Breast epithelium (tissue), 4 donors: ENCODE data around the gene GOLGA7B. TPM values are rescaled to one million over a fixed set of nuclear protein-coding genes. Genes with fewer than 3 reads are reported as not detected.

ENCODE experiments used
- DNase-seq, 2 donors: peaks; one replicate each; pipeline ENCODE4 v3.0.0-alpha.2; 2019; ENCODE audit warnings: low spot score in 2 of 2
- H3K27ac ChIP-seq, 2 donors: fragments of 200-600 bp; sonication (generic) in 1 of 2; one replicate each; pipeline ENCODE4 v1.5.1; 2016 to 2019; ENCODE audit warnings: mild to moderate bottlenecking in 1 of 2
- H3K27me3 ChIP-seq, 2 donors: fragments of 200-600 bp; sonication (generic) in 1 of 2; one replicate each; pipeline versions ENCODE4 v1.5.1 to v1.6.0; 2017 to 2019; ENCODE audit warnings: control low read depth in 1 of 2, mild to moderate bottlenecking in 1 of 2
- H3K36me3 ChIP-seq: fragments of 200-600 bp; one replicate; pipeline ENCODE4 v1.5.1; 2019
- H3K4me1 ChIP-seq, 2 donors: fragments of 200-600 bp; sonication (generic); one replicate each; pipeline ENCODE4 v1.5.1; 2016 to 2019; ENCODE audit warnings: control low read depth in 1 of 2
- H3K4me3 ChIP-seq, 3 donors: fragments of 200-600 bp; sonication (generic); 1 replicate in 2 of 3; 2 replicates in 1 of 3; pipeline ENCODE4 v1.5.1; 2016 to 2019; ENCODE audit warnings: mild to moderate bottlenecking in 3 of 3, moderate library complexity in 2 of 3
- H3K9me3 ChIP-seq, 2 donors: fragments of 200-600 bp; sonication (generic) in 1 of 2; one replicate each; pipeline ENCODE4 v1.5.1; 2016 to 2019; ENCODE audit warnings: control low read depth in 1 of 2
- CTCF ChIP-seq, 3 donors: fragments of 450-650 bp; IDR thresholded peaks; one replicate each; pipeline ENCODE4 v1.5.1; 2016 to 2017; ENCODE audit warnings: antibody characterized with exemption in 3 of 3, mild to moderate bottlenecking in 3 of 3, moderate library complexity in 3 of 3
- POLR2A ChIP-seq: fragments of 450-650 bp; IDR thresholded peaks from one replicate; pipeline ENCODE4 v1.6.1; 2016; ENCODE audit warnings: antibody characterized with exemption, mild to moderate bottlenecking, moderate library complexity
- POLR2AphosphoS5 ChIP-seq, 3 donors: sonication (generic); formaldehyde crosslinking; IDR thresholded peaks; one replicate each; pipeline ENCODE4 v1.6.1; 2017; ENCODE audit warnings: antibody characterized with exemption in 3 of 3
- intact Hi-C: fragments of 100-400 bp; cut with DNase I; formaldehyde crosslinking; loops from one replicate; pipeline ENCODE4 v1.15.1; 2023; ENCODE audit warnings: low total_unique reads
- total RNA-seq, 3 donors: library from RNA; depleted of rRNA; stranded (reverse); fragments of >200 nt; gene quantifications; one replicate each; pipeline ENCODE4 v1.1.0, GENCODE V29; 2016

The GOLGA7B gene
- total RNA-seq, 3 donors from 2014 or later: 0.33 to 3.2 (median 0.59) TPM

GRCh38 chr10:97861097-97861750, 11.6 kb downstream of the GOLGA7B start:
- intact Hi-C loops: no loop called here
- no peaks in the 10 kb centered on the region for H3K27me3 ChIP-seq
- H3K4me1 ChIP-seq: no peaks in the 10 kb centered on the region
- H3K27ac ChIP-seq: no peak overlapping the region
- DNase-seq: no peak
- TF ChIP-seq POLR2A (no peak), POLR2AphosphoS5 (IDR thresholded peaks at IDR 0.05) (no peak), CTCF (IDR thresholded peaks at IDR 0.05) (no peak)
- H3K4me3 ChIP-seq: no peak overlapping the region
- H3K36me3 ChIP-seq: no peaks in the 10 kb centered on the region
- H3K9me3 ChIP-seq: no peaks in the 10 kb centered on the region

GRCh38 chr10:97861924-97862323, 12.3 kb downstream of the GOLGA7B start:
- Histone ChIP-seq H3K9me3 (no peaks in the 10 kb centered on the region), H3K27ac (no peak overlapping the region), H3K4me3 (no peak overlapping the region), H3K27me3 (no peaks in the 10 kb centered on the region), H3K36me3 (no peaks in the 10 kb centered on the region), H3K4me1 (no peaks in the 10 kb centered on the region)
- intact Hi-C loops: no loop called here
- TF ChIP-seq POLR2AphosphoS5 (IDR thresholded peaks at IDR 0.05) (no peak), POLR2A (no peak), CTCF (IDR thresholded peaks at IDR 0.05) (no peak)
- DNase-seq: no peak

GRCh38 chr10:97863808-97864207, 14.2 kb downstream of the GOLGA7B start:
- H3K9me3 ChIP-seq: no peaks in the 10 kb centered on the region
- H3K4me3 ChIP-seq: no peak overlapping the region
- DNase-seq: no peak
- no peak overlapping the region for H3K27ac ChIP-seq
- intact Hi-C loops: no loop called here
- H3K4me1 ChIP-seq: peaks cover 0 to 2% of the 10 kb centered on the region in 2 donors
- H3K27me3 ChIP-seq: no peaks in the 10 kb centered on the region
- TF ChIP-seq POLR2A (no peak), POLR2AphosphoS5 (IDR thresholded peaks at IDR 0.05) (no peak), CTCF (IDR thresholded peaks at IDR 0.05) (no peak)
- no peaks in the 10 kb centered on the region for H3K36me3 ChIP-seq

- peaks cover 3 to 10% of the 10 kb centered on the region in 2 donors for H3K4me1 ChIP-seq
- H3K4me3 ChIP-seq: no peak overlapping the region
- no peak for DNase-seq
- TF ChIP-seq POLR2A: no peak
- no peak for TF ChIP-seq CTCF (IDR thresholded peaks at IDR 0.05)
- TF ChIP-seq POLR2AphosphoS5 (IDR thresholded peaks at IDR 0.05): no peak
- intact Hi-C loops: no loop called here
- no peaks in the 10 kb centered on the region for H3K9me3 ChIP-seq
- H3K27ac ChIP-seq: no peak overlapping the region
- no peaks in the 10 kb centered on the region for H3K36me3 ChIP-seq
- H3K27me3 ChIP-seq: no peaks in the 10 kb centered on the region
Observed at GRCh38 chr10:97865488-97865887, 15.8 kb downstream of the GOLGA7B start.

- Histone ChIP-seq H3K4me3 (no peak overlapping the region), H3K27ac (no peak overlapping the region), H3K36me3 (no peaks in the 10 kb centered on the region), H3K27me3 (no peaks in the 10 kb centered on the region), H3K4me1 (peaks cover 3 to 10% of the 10 kb centered on the region in 2 donors), H3K9me3 (no peaks in the 10 kb centered on the region)
- TF ChIP-seq POLR2AphosphoS5 (IDR thresholded peaks at IDR 0.05) (no peak), CTCF (IDR thresholded peaks at IDR 0.05) (no peak), POLR2A (no peak)
- intact Hi-C loops: no loop called here
- DNase-seq: no peak
Observed at GRCh38 chr10:97866524-97867219, 17.0 kb downstream of the GOLGA7B start.
